Measurements from ENCODE around the gene LY86.

Gene LY86

DNA sequence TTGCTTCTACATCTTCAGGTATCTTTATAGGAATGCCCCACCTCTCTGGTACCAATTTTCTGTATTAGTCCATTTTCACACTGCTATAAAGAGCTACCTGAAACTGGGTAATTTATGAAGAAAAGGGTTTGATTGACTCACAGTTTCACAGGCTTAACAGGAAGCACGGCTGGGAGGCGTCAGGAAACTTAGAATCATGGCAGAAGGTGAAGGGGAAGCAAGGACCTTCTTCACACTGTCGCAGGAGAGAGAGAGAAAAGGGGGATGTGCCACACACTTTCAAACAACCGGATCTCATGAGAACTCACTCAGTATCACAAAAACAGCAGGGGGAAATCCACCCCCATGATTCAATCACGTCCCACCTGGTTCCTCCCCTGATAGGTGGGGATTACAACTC, 24.4 kb upstream of the LY86 start:
- Mint-ChIP-seq H3K27me3 (peaks cover 7% of the 10 kb centered on the region), H3K9me3 (no peaks in the 10 kb centered on the region), H3K36me3 (ENCODE audit: low read depth) (no peaks in the 10 kb centered on the region), H3K27ac (no peak overlapping the region), H3K4me1 (ENCODE audit: low read depth) (peaks cover 25% of the 10 kb centered on the region), H3K4me3 (no peak overlapping the region)
- no peak for DNase-seq

- Mint-ChIP-seq H3K9me3 (no peaks in the 10 kb centered on the region), H3K4me3 (no peak overlapping the region), H3K36me3 (ENCODE audit: low read depth) (no peaks in the 10 kb centered on the region), H3K4me1 (ENCODE audit: low read depth) (peaks cover 20% of the 10 kb centered on the region), H3K27me3 (peaks cover 7% of the 10 kb centered on the region), H3K27ac (no peak overlapping the region)
- DNase-seq = no peak
Measured at GRCh38 chr6:6565069-6565468, 23.5 kb upstream of the LY86 start.

DNA sequence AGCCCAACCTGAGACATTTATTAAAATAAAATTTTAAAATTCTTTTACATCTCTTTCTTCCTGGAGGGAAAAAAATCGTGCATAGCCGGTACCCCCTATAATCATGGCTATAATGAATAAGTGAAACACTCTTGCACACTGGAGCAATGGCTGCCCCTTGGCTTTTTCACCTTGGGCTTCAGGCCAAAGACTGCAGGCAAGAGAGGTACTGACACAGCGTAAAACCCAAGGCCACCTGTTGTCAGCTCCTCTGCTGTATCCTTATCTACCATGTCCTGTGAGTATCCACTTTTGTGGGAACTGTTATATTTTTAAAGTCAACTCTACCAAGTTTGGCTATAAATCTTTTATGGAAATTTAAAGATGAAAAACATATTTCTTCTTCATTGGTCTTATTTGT, 23.0 kb upstream of the LY86 start:
- H3K4me1 Mint-ChIP-seq (ENCODE audit: low read depth) = peaks cover 16% of the 10 kb centered on the region
- DNase-seq = no peak
- H3K36me3 Mint-ChIP-seq (ENCODE audit: low read depth) = no peaks in the 10 kb centered on the region
- no peaks in the 10 kb centered on the region for H3K9me3 Mint-ChIP-seq
- peaks cover 7% of the 10 kb centered on the region for H3K27me3 Mint-ChIP-seq
- H3K27ac Mint-ChIP-seq = no peak overlapping the region
- no peak overlapping the region for H3K4me3 Mint-ChIP-seq

DNA sequence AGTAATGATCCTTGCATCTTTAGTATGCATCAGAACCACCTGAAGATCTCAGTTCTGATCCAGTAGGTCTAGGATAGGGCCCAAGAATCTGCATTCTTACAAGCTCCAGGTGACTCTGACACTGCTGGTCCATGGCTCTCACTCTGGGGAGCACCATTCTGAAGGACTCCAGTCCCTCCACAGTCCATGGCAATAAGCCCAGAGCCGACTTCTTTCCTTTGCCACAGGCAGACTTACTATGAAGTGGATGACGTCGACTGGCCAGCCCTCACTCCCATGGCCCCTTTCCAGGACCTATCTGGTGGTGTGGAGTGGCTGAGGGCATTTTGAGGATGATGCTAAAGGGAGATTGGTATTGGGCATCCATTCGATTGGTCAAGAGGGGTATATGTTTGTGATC, 21.8 kb upstream of the LY86 start:
- no peak overlapping the region for H3K4me3 Mint-ChIP-seq
- no peaks in the 10 kb centered on the region for H3K36me3 Mint-ChIP-seq (ENCODE audit: low read depth)
- no peaks in the 10 kb centered on the region for H3K9me3 Mint-ChIP-seq
- H3K27ac Mint-ChIP-seq = no peak overlapping the region
- peaks cover 12% of the 10 kb centered on the region for H3K4me1 Mint-ChIP-seq (ENCODE audit: low read depth)
- H3K27me3 Mint-ChIP-seq = peaks cover 7% of the 10 kb centered on the region
- DNase-seq = no peak

DNA sequence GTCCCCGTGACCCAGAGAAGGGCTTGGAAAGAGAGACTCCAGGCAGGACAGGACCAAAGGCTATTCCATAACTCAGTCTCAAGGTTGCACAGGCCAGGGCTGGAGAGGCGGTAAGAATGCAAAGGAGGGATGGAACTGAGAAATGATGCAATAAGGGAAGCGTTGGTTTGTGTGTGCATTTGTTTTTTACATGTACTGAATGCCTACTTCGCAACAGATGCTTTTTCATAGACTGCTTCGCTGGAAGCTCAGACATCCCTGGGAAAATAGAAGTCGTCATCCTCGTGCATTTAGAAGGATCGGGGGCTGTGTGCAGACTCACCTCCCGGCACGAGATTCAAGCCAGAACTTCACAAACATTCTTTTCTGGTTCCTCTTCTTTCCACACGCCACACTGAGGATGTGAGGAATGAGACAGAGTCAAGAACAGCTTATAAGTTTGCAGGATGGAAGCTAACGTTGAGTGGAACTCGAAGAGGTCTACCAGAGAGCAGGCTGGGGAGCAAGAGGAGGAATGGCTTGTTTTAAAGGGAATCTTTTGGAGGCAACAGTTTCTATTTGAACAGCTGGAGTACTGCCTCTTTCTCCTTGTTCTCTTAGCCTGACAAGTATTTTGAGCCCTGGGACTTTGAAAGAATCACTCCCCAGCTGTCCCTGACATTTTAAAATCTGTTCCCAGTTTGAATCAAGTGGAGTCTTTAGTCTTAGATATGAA, 19.3 kb upstream of the LY86 start:
- peaks cover 7% of the 10 kb centered on the region for H3K27me3 Mint-ChIP-seq
- peaks cover 14% of the 10 kb centered on the region for H3K9me3 Mint-ChIP-seq
- no peak overlapping the region for H3K4me3 Mint-ChIP-seq
- peaks cover 4% of the 10 kb centered on the region for H3K4me1 Mint-ChIP-seq (ENCODE audit: low read depth)
- H3K27ac Mint-ChIP-seq = no peak overlapping the region
- DNase-seq = no peak
- H3K36me3 Mint-ChIP-seq (ENCODE audit: low read depth) = no peaks in the 10 kb centered on the region

DNA sequence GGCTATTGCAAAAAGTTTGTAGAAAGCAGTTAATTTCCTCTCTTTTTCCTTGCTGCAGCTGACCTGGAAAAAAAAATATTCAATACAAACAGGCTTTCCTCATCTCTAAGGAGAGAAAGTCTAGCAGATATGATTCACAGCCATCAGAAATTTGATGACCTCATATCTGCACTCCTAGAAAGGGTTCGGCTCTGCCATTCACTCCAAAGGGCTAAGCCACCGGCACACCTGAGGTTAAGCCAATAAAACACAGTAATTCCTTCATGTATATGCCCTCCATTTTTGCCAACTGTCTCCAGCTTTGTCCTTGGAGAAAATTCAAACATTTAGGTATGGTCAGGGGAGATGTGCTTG, 18.7 kb upstream of the LY86 start:
- H3K4me1 Mint-ChIP-seq (ENCODE audit: low read depth) = no peaks in the 10 kb centered on the region
- no peak overlapping the region for H3K4me3 Mint-ChIP-seq
- no peak overlapping the region for H3K27ac Mint-ChIP-seq
- no peak for DNase-seq
- H3K27me3 Mint-ChIP-seq = peaks cover 7% of the 10 kb centered on the region
- peaks cover 16% of the 10 kb centered on the region for H3K9me3 Mint-ChIP-seq
- no peaks in the 10 kb centered on the region for H3K36me3 Mint-ChIP-seq (ENCODE audit: low read depth)

DNA sequence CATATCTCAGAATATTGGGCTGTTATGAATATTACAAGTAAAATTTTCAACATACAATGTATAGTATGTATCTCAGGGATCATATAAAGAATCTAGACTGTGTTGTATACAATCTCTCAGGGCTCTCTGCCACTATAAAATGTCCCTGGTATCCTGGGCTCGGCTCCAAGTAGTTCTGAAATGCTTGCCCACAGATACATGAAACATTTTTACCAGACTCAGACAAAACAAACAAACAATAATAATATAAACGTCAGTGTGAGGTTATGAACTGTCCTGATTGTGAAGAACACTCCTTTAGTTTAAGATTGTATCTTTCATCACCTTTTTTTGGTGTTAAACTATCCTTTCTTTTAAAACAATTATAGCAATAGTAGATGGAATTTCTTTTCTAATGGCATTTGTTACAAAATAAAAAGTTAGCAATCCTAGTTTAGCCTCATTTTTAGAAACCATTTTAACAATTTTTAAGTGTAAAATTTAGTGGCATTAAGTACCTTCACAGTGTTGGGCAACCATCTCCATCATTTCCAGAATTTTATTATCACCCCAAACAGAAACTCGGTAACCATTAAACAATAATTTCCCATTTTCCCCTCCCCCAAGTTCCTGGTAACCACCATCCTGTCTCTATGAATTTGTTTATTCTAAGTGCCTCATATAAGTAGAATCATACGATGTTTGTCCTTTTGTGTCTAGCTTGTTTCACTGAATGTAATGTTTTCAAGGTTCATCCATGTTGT, 17.4 kb upstream of the LY86 start:
- no peak for DNase-seq
- H3K9me3 Mint-ChIP-seq = peaks cover 16% of the 10 kb centered on the region
- H3K4me3 Mint-ChIP-seq = no peak overlapping the region
- H3K4me1 Mint-ChIP-seq (ENCODE audit: low read depth) = no peaks in the 10 kb centered on the region
- H3K27ac Mint-ChIP-seq = no peak overlapping the region
- H3K36me3 Mint-ChIP-seq (ENCODE audit: low read depth) = no peaks in the 10 kb centered on the region
- H3K27me3 Mint-ChIP-seq = peaks cover 7% of the 10 kb centered on the region

- H3K27ac Mint-ChIP-seq = no peak overlapping the region
- H3K4me1 Mint-ChIP-seq (ENCODE audit: low read depth) = peaks cover 5% of the 10 kb centered on the region
- no peaks in the 10 kb centered on the region for H3K27me3 Mint-ChIP-seq
- no peaks in the 10 kb centered on the region for H3K36me3 Mint-ChIP-seq (ENCODE audit: low read depth)
- no peak for DNase-seq
- peaks cover 20% of the 10 kb centered on the region for H3K9me3 Mint-ChIP-seq
- H3K4me3 Mint-ChIP-seq = no peak overlapping the region
Measured at GRCh38 chr6:6575143-6575542, 13.4 kb upstream of the LY86 start.

- H3K36me3 Mint-ChIP-seq (ENCODE audit: low read depth) = no peaks in the 10 kb centered on the region
- H3K27ac Mint-ChIP-seq = no peak overlapping the region
- DNase-seq = no peak
- H3K4me1 Mint-ChIP-seq (ENCODE audit: low read depth) = peaks cover 17% of the 10 kb centered on the region
- H3K9me3 Mint-ChIP-seq = peaks cover 25% of the 10 kb centered on the region
- H3K27me3 Mint-ChIP-seq = no peaks in the 10 kb centered on the region
- no peak overlapping the region for H3K4me3 Mint-ChIP-seq
Measured at GRCh38 chr6:6577735-6578134, 10.8 kb upstream of the LY86 start.

DNA sequence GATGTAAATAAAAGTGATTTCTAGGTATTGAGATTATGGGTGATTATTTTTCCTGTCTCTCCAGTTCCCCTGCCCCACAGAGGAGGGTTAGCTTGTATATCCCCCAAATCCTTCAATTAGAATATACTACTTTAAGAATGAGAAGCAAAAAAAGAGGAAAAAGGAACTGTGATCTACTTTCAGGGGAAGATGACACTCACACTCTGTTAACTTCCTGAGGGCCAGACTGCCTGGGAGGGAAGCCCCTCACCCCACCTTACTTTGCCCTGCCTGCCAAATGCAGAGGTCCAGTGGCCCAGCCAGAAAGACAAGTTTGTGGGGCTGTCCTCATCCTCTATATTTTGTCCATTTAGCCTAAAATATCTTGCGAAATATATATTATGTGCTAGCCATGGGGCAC, 9.2 kb upstream of the LY86 start:
- H3K27ac Mint-ChIP-seq = no peak overlapping the region
- H3K4me3 Mint-ChIP-seq = no peak overlapping the region
- no peak for DNase-seq
- peaks cover 19% of the 10 kb centered on the region for H3K9me3 Mint-ChIP-seq
- H3K36me3 Mint-ChIP-seq (ENCODE audit: low read depth) = no peaks in the 10 kb centered on the region
- H3K4me1 Mint-ChIP-seq (ENCODE audit: low read depth) = peaks cover 24% of the 10 kb centered on the region
- no peaks in the 10 kb centered on the region for H3K27me3 Mint-ChIP-seq

GRCh38 chr6:6580225-6580856, 8.2 kb upstream of the LY86 start:
- Mint-ChIP-seq H3K36me3 (ENCODE audit: low read depth) (no peaks in the 10 kb centered on the region), H3K27me3 (no peaks in the 10 kb centered on the region), H3K4me1 (ENCODE audit: low read depth) (peaks cover 30% of the 10 kb centered on the region), H3K4me3 (no peak overlapping the region), H3K27ac (no peak overlapping the region), H3K9me3 (peaks cover 17% of the 10 kb centered on the region)
- DNase-seq = no peak

DNA sequence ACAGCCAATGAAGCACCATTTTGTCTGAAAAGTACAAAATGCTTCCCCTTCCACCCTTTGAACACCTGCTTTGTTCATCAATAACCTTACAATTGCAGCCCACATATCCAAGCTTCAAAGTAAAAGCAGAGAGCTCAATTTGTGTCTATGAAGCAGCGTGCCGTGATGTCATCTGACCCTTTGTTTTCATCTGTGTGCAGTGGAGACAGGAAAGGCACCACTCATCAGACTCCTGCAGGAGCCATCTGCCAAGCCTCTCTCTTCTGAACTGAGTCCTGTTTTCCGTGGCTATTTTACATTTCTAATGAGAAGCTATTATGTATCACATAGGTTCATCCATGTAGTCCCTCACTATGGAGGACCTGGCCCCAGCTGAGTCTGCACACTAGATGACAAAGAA, 7.5 kb upstream of the LY86 start:
- no peaks in the 10 kb centered on the region for H3K27me3 Mint-ChIP-seq
- no peak overlapping the region for H3K4me3 Mint-ChIP-seq
- H3K27ac Mint-ChIP-seq = no peak overlapping the region
- H3K9me3 Mint-ChIP-seq = peaks cover 17% of the 10 kb centered on the region
- no peak for DNase-seq
- peaks cover 30% of the 10 kb centered on the region for H3K4me1 Mint-ChIP-seq (ENCODE audit: low read depth)
- H3K36me3 Mint-ChIP-seq (ENCODE audit: low read depth) = no peaks in the 10 kb centered on the region

DNA sequence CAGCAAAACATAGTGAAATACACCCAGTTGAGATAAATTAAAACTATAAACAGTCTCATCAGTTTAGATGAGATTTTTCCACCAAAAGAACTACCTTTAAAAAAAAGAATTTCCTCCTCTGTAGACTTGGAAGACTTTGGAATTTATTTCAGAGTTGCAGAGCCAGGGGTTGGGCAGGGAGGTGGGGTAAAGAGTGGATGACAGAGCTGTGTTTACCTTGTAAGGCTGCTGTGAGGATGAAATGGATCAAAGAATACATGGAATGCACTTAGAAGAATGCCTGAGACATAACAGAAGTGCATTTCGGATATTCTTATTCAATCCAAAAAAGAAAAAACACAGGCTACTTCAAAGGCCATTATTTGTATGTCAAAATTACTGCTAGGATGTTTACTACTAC, 6.4 kb upstream of the LY86 start:
- peaks cover 36% of the 10 kb centered on the region for H3K4me1 Mint-ChIP-seq (ENCODE audit: low read depth)
- no peaks in the 10 kb centered on the region for H3K36me3 Mint-ChIP-seq (ENCODE audit: low read depth)
- H3K27me3 Mint-ChIP-seq = no peaks in the 10 kb centered on the region
- no peak for DNase-seq
- no peak overlapping the region for H3K27ac Mint-ChIP-seq
- H3K4me3 Mint-ChIP-seq = no peak overlapping the region
- H3K9me3 Mint-ChIP-seq = peaks cover 17% of the 10 kb centered on the region

- H3K27me3 Mint-ChIP-seq = no peaks in the 10 kb centered on the region
- no peak for DNase-seq
- no peak overlapping the region for H3K27ac Mint-ChIP-seq
- H3K9me3 Mint-ChIP-seq = peaks cover 17% of the 10 kb centered on the region
- H3K4me1 Mint-ChIP-seq (ENCODE audit: low read depth) = peaks cover 51% of the 10 kb centered on the region
- no peak overlapping the region for H3K4me3 Mint-ChIP-seq
- H3K36me3 Mint-ChIP-seq (ENCODE audit: low read depth) = no peaks in the 10 kb centered on the region
Measured at GRCh38 chr6:6583836-6584235, 4.7 kb upstream of the LY86 start.

GRCh38 chr6:6584310-6585002, 4.1 kb upstream of the LY86 start:
- H3K4me1 Mint-ChIP-seq (ENCODE audit: low read depth) = peaks cover 57% of the 10 kb centered on the region
- peaks cover 17% of the 10 kb centered on the region for H3K9me3 Mint-ChIP-seq
- no peak overlapping the region for H3K27ac Mint-ChIP-seq
- no peak for DNase-seq
- no peak overlapping the region for H3K4me3 Mint-ChIP-seq
- H3K36me3 Mint-ChIP-seq (ENCODE audit: low read depth) = no peaks in the 10 kb centered on the region
- no peaks in the 10 kb centered on the region for H3K27me3 Mint-ChIP-seq
